ENCODE measurements around the gene XPO4. TPM values are rescaled to one million over a fixed set of nuclear protein-coding genes. Genes with fewer than 3 reads are reported as not detected.
"Not testable (repeated sequence)": the region's sequence is repeated elsewhere in the genome, so short reads cannot be mapped to it uniquely, and the experiment has no call there.

Gene XPO4
- 10 to 100 TPM; 17.1 to 24.9 (median 18.6) TPM for total RNA-seq

DNA sequence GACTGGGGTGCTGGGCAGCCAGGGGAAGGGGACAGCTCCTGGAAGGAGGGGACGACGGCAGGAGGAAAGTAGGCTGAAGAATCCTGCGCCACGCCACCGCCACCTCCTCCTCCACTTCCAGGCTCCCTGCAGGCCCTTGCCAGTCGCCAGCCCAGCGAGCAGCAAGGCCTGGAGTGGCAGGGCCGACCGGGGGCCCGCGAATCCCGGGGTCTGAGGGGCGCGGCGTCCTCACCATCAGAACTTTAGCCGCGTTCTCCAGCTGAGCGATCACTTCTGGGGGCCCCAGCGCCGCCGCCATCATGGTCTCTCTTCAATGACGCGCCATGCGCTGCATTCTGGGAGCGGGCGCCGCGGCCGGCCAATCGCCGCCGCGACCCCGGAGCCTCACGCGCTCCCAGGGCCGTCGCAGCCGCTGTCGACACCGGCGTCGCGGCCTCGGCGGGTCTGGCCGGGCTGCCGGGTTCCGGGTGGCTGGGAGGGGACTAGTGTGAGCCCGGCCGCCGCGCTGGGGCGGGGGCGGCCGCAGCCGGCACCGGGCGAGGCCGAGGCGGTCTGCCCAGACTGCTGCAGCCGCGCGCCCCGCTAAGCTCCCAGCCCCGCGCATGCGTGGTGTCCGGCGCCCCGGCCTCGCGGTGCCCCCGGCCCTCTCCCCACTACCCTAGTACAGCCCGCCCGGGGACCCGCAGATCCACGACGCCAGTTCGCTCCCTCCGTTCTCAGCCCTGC lies at the start of gene XPO4:
Gene XPO4 (minus strand): TSS at position 309 of the 726 bp plus-strand sequence. CDS start 8 bp downstream, at position 301.
- Histone ChIP-seq H3K9me3 (no peaks in the 10 kb centered on the region), H3K27ac (peak within 1 kb of the TSS; percentile 91 to 99 (median 92)), H3K4me3 (peak within 1 kb of the TSS; percentile 82 to 91), H3K4me1 (peaks cover 0 to 44% (median 12%) of the 10 kb centered on the region in 3 donors), H3K36me3 (peaks cover 0 to 13% of the 10 kb centered on the region in 2 donors), H3K27me3 (no peaks in the 10 kb centered on the region)
- ATAC-seq = peak; percentile 97
- 0% methylated on average over 5 of the region's 81 CpGs; no CpG with 5 or more reads in 1 of the 2 donors for WGBS, 2 donors (ENCODE audit: low coverage in 1 of 2)
- TF ChIP-seq POLR2AphosphoS5 (IDR thresholded peaks at IDR 0.05) (peak; percentile 44), POLR2A (IDR thresholded peaks at IDR 0.05) (peak; percentile 73), EP300 (IDR thresholded peaks at IDR 0.05) (no peak)
- TF ChIP-seq, protein P1, sequence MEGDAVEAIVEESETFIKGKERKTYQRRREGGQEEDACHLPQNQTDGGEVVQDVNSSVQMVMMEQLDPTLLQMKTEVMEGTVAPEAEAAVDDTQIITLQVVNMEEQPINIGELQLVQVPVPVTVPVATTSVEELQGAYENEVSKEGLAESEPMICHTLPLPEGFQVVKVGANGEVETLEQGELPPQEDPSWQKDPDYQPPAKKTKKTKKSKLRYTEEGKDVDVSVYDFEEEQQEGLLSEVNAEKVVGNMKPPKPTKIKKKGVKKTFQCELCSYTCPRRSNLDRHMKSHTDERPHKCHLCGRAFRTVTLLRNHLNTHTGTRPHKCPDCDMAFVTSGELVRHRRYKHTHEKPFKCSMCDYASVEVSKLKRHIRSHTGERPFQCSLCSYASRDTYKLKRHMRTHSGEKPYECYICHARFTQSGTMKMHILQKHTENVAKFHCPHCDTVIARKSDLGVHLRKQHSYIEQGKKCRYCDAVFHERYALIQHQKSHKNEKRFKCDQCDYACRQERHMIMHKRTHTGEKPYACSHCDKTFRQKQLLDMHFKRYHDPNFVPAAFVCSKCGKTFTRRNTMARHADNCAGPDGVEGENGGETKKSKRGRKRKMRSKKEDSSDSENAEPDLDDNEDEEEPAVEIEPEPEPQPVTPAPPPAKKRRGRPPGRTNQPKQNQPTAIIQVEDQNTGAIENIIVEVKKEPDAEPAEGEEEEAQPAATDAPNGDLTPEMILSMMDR (IDR thresholded peaks at IDR 0.05) = no peak

DNA sequence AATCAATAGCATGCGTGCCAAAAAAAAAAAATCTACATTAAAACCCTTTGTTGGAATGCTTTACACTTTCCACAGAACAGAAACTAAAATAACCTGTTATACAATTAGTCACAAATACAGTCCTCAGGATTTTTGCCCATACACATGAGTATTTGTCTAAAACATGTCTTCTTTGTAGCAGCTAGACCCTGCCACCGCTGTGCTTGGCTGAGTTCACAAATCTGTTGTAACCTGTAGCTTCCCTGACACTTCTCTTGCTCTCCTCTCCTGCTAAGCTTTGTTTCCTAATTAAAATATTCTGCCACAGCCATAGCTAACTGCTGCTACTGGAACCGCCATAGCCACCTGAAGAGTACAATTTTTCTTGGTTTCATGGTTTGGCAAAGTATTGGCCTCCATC lies 45.5 kb upstream of the XPO4 start:
- 74 to 86% methylated on average over 3 of the region's 3 CpGs for WGBS, 2 donors (ENCODE audit: low coverage in 1 of 2)
- ATAC-seq, H3K4me3 ChIP-seq, H3K9me3 ChIP-seq, H3K27ac ChIP-seq, H3K36me3 ChIP-seq, H3K4me1 ChIP-seq: not testable (repeated sequence)
- H3K27me3 ChIP-seq = peaks cover 13% of the 10 kb centered on the region

DNA sequence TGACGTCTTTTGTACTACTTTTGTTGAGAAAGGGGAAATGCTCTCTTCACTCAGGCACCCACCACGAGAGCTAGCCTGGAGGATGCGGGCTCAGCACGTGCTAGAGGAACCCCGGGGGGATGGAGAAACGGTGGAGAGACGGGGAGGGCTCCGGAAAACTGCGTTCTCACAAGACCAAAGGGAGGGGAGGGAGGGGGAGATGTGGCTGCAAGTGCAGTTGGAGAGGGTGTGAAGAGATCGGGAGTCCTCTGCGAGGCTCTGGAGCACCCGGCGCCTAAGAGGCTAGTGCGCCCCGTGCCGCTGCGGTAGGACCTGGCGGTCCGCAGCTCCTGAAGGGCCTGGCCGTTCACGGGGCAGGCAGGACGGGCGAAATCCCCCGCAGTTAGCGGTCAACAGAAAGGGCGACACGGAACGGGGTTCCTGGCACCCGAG lies 43.4 kb upstream of the XPO4 start:
- 10 to 26% methylated on average over 10 to 18 of the region's 29 CpGs for WGBS, 2 donors (ENCODE audit: low coverage in 1 of 2)

DNA sequence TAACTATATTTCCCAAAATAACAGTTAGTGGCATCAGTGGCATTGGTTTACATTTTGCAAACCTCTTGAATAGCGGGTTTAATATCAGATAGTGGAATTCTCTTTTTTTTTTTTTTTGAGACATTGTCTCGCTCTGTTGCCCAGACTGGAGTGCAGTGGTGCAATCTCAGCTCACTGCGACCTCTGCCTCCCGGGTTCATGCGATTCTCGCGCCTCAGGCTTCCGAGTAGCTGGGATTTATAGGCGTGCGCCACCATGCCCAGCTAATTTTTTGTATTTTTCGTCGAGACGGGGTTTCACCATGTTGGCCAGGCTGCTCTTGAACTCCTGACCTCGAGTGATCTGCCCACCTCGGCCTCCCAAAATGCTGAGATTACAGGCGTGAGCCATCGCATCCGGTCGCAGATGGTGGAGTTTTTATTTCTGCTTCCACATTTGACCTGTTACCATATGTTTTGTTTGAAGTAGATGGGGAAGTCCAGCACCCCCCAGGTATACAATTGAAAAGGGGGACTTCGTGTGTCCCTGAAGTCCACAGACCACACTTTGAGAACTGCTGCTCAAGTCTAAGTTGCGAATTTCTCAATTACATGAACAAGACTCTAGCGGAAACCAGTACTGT lies 40.5 kb upstream of the XPO4 start:
- Histone ChIP-seq H3K9me3 (no peaks in the 10 kb centered on the region), H3K27ac (peak overlapping the region; percentile 26 to 71 (median 62)), H3K36me3 (no peaks in the 10 kb centered on the region), H3K27me3 (peaks cover 18% of the 10 kb centered on the region), H3K4me1 (peaks cover 0 to 10% (median 0%) of the 10 kb centered on the region in 3 donors), H3K4me3 (no peak overlapping the region)
- TF ChIP-seq POLR2AphosphoS5 (IDR thresholded peaks at IDR 0.05) (no peak), POLR2A (IDR thresholded peaks at IDR 0.05) (no peak), EP300 (IDR thresholded peaks at IDR 0.05) (no peak)
- TF ChIP-seq, protein P1 (IDR thresholded peaks at IDR 0.05) = no peak
- WGBS, 2 donors (ENCODE audit: low coverage in 1 of 2) = 58 to 59% methylated on average over 7 to 11 of the region's 22 CpGs
- ATAC-seq = no peak

More for the DNA sequence above, 43.4 kb upstream of the XPO4 start:
- ATAC-seq = no peak
- peaks cover 0 to 10% (median 0%) of the 10 kb centered on the region in 3 donors for H3K4me1 ChIP-seq
- peaks cover 9% of the 10 kb centered on the region for H3K27me3 ChIP-seq
- no peaks in the 10 kb centered on the region for H3K36me3 ChIP-seq
- TF ChIP-seq EP300 (IDR thresholded peaks at IDR 0.05) = no peak
- TF ChIP-seq, protein P1 (IDR thresholded peaks at IDR 0.05) = no peak
- no peak for TF ChIP-seq POLR2A (IDR thresholded peaks at IDR 0.05)
- no peak for TF ChIP-seq POLR2AphosphoS5 (IDR thresholded peaks at IDR 0.05)
- peak overlapping the region in 1 of 2 donors; percentile 17 for H3K4me3 ChIP-seq
- no peaks in the 10 kb centered on the region for H3K9me3 ChIP-seq
- H3K27ac ChIP-seq = no peak overlapping the region

DNA sequence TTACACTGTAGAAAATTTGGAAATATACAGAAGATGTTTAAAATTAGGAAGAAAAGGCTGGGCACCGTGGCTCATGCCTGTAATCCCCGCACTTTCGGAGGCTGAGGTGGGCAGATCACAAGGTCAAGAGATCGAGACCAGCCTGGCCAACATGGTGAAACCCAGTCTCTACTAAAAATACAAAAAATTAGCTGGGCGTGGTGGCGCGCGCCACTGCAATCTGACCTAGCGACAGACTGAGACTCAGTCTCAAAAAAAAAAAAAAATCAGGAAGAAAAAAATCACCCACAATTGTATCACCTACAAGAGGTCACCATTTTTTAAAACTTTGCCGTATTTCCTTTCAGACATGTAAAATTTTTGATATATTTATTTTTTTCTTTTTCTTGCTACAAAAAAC lies 38.0 kb upstream of the XPO4 start:
- H3K9me3 ChIP-seq, H3K4me3 ChIP-seq, ATAC-seq, H3K36me3 ChIP-seq, H3K27me3 ChIP-seq, H3K27ac ChIP-seq: not testable (repeated sequence)
- H3K4me1 ChIP-seq = peaks cover 0 to 10% (median 0%) of the 10 kb centered on the region in 3 donors
- 90 to 97% methylated on average over 9 to 10 of the region's 10 CpGs for WGBS, 2 donors (ENCODE audit: low coverage in 1 of 2)

All from gastroesophageal sphincter (tissue), 4 donors.